K562 treated with DMSO at 1 percent for 4 hours (cell line): ENCODE results near the gene TYRO3. TPM values are rescaled to one million over a fixed set of nuclear protein-coding genes. Genes with fewer than 3 reads are reported as not detected.

Experiments
- total RNA-seq: library from RNA; unstranded; fragments of 300-600 nt; gene quantifications from 2 replicates; pipeline ENCODE4 v1.2.3, GENCODE V29; 2022; ENCODE audit not compliant: insufficient read depth

TYRO3 gene
- total RNA-seq, result 20.3 and 20.9 TPM in 2 replicates

DNA sequence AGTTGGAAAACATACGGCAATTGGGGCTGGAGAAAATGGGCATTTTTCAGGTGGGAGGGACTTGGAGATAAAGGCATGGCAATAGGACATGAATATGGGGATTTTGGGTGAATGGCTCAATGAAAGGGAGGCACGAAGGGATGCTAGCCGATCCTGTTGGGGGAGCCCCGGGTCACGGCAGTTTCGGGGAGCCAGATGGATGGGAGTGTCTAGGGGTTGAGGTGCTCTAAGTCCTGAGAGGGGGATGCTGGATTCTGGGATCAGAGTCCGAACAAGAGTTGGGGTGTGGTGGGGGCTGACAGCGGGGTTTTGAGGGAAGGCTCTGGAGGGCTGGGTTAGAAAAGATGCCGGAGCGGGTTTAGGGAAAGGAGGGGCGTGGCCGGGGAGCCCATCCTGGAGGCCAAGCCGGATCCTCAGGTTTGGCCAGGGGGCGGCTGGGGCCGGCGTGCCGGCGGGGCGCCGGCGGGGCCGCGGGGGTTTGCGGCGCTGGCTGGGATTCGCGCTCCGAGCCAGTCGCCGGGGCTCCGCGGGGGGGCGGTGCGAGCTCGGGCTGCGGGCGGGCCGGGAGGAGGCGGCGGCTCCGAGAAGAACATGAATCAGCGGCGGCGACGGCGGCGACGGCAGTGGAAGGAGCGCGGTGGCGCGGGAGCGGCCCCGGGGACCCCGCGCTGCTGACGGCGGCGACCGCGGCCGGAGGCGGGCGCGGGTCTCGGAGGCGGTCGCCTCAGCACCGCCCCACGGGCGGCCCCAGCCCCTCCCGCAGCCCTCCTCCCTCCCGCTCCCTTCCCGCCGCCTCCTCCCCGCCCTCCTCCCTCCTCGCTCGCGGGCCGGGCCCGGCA is at the start of gene TYRO3:
TSS of gene TYRO3 (plus strand) at position 813 of the 839 bp plus-strand sequence. CDS start 46 bp downstream, outside the sequence.

DNA sequence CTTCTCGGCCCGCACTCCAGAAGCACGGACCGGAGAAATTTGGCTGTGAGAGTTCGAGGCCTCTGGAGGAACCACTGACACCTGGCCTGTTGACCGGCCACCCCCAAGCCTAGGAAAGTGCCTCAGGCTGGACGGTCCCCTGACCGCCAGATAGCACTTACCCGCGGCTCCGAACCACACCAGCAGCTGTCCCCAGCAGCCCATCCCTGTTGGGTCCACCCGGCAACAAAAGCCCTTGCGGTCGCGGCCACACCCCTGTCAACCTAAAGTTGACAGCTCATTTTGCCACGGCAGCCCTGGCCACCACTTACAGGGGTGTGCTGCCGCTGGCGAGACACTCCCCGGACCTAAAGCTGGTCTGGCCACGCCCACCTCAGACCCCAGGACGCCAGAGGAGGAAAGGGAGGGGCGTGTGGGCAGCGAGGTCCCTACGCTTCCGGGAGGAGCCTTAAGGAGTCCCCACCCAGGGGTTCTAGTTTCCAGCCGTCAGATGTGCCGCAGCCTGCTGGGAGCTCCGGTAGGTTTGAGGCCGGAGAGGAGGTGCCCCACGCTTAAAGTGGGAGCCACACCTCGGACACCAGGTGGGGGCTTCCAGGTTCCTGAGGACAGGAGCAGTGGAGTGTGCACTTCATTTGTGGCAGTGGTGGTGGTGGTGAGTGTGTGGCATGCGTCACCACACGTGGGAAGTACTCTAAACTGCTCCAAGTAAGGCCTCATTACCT is 45.3 kb upstream of the TYRO3 start, which contains the start of gene LTK:
TSS of gene LTK (minus strand) at position 322 of the 722 bp plus-strand sequence. CDS start at position 204, 118 bp downstream.

Other genes starting within 250 kb of the TYRO3 start
- 47.0 and 51.2 TPM in 2 replicates for gene OIP5, start 226.6 kb upstream of the TYRO3 start, total RNA-seq
- gene NUSAP1, start 226.3 kb upstream of the TYRO3 start, total RNA-seq, result 104 and 108 TPM in 2 replicates
- 13.7 and 16.9 TPM in 2 replicates for gene NDUFAF1, start 156.7 kb upstream of the TYRO3 start, total RNA-seq
- 18.5 and 21.5 TPM in 2 replicates for gene RTF1, start 142.1 kb upstream of the TYRO3 start, total RNA-seq
- gene ITPKA, start 65.3 kb upstream of the TYRO3 start, total RNA-seq, result 53.9 and 64.3 TPM in 2 replicates
- gene LTK, start 45.4 kb upstream of the TYRO3 start, total RNA-seq, result 13.5 and 14.9 TPM in 2 replicates
- gene RPAP1, start 15.0 kb upstream of the TYRO3 start, total RNA-seq, result 28.8 and 31.7 TPM in 2 replicates
- 4.9 and 6.0 TPM in 2 replicates for gene MGA, start 101.2 kb downstream of the TYRO3 start, total RNA-seq
- 4.6 and 7.0 TPM in 2 replicates for gene MAPKBP1, start 215.3 kb downstream of the TYRO3 start, total RNA-seq